ENCODE results near the gene GRIN1. TPM values are rescaled to one million over a fixed set of nuclear protein-coding genes. Genes with fewer than 3 reads are reported as not detected.

GRIN1 gene
- polyA plus RNA-seq, 2 of the 4 experiments (the other 2 are of a cell fraction): 0.13 to 0.45 TPM

GRCh38 chr9:137109250-137110146 lies 29.5 kb upstream of the GRIN1 start:
- CTCF ChIA-PET: interaction anchor here (0.6 to 5.9 kb wide), 9 partner anchors 9 to 218 kb away, joined by 3 to 39 read pairs (median 4); partner anchors contain the start of genes MAN1B1 and SAPCD2
- POLR2A ChIA-PET: no interaction called here
- ATAC-seq (no peak; a peak in 1 of 6 replicates), FAIRE-seq (no peak), DNase-seq (ENCODE audit: low read depth in 1 of 2, low spot score in 1 of 2) (no peak)
- no peak for TF ChIP-seq RFX5 (IDR thresholded peaks at IDR 0.05)
- TF ChIP-seq ZSCAN20 (CRISPR knock-in tag; IDR thresholded peaks at IDR 0.05): no peak
- no peak for TF ChIP-seq CEBPB (IDR thresholded peaks at IDR 0.05)
- 88% methylated on average over 23 of the region's 34 CpGs for WGBS (ENCODE audit: missing lambda C conversion rate)
- Histone ChIP-seq H3K9me3 (no peaks in the 10 kb centered on the region), H3K4me3 (no peak overlapping the region), H3K27ac (no peak overlapping the region), H3K4me2 (no peak overlapping the region), H3K4me1 (no peaks in the 10 kb centered on the region)

GRCh38 chr9:137110147-137110910 lies 28.6 kb upstream of the GRIN1 start:
- 90% methylated on average over 21 of the region's 38 CpGs for WGBS (ENCODE audit: missing lambda C conversion rate)
- FAIRE-seq: no peak
- POLR2A ChIA-PET: no interaction called here

More at GRCh38 chr9:137110147-137110910, 28.6 kb upstream of the GRIN1 start:
- Histone ChIP-seq H3K9me3 (no peaks in the 10 kb centered on the region), H3K4me1 (peaks cover 3% of the 10 kb centered on the region; the same call in 2 of the 3 replicates), H3K4me2 (no peak overlapping the region), H3K4me3 (no peak overlapping the region), H3K27ac (no peak overlapping the region)
- TF ChIP-seq RARB (CRISPR knock-in tag; IDR thresholded peaks at IDR 0.05): no peak
- no peak for TF ChIP-seq CTCF (IDR thresholded peaks at IDR 0.05)
- no peak for TF ChIP-seq FOSL2 (IDR thresholded peaks at IDR 0.05)
- no peak for TF ChIP-seq FOSL2 (CRISPR knock-in tag; IDR thresholded peaks at IDR 0.05)
- no peak for TF ChIP-seq HMGXB4 (CRISPR knock-in tag; IDR thresholded peaks at IDR 0.05; ENCODE audit: borderline replicate concordance)
- TF ChIP-seq HOXB13 (CRISPR knock-in tag; IDR thresholded peaks at IDR 0.05; ENCODE audit: low read depth): no peak
- no peak for TF ChIP-seq NPAS2 (CRISPR knock-in tag; IDR thresholded peaks at IDR 0.05; ENCODE audit: borderline replicate concordance)
- TF ChIP-seq ZC3H11A (IDR thresholded peaks at IDR 0.05): no peak
- TF ChIP-seq POLR2AphosphoS2 (conservative IDR thresholded peaks at IDR 0.05; ENCODE audit: low read length): no peak
- no peak for TF ChIP-seq MYC (IDR thresholded peaks at IDR 0.05; ENCODE audit: borderline replicate concordance, low read length)
- TF ChIP-seq HES2 (IDR thresholded peaks at IDR 0.05): no peak
- no peak for TF ChIP-seq EHMT2 (IDR thresholded peaks at IDR 0.05; ENCODE audit: low read depth)
- TF ChIP-seq RNF2 (IDR thresholded peaks at IDR 0.05; ENCODE audit: borderline replicate concordance, low read depth): no peak
- TF ChIP-seq TP53 (CRISPR knock-in tag; IDR thresholded peaks at IDR 0.05): no peak
- no peak for TF ChIP-seq REST (IDR thresholded peaks at IDR 0.05)
- CTCF ChIA-PET: interaction anchor here (1.0 to 1.4 kb wide), 2 partner anchors 40 to 127 kb away, joined by 3 read pairs; partner anchors contain the start of gene SAPCD2
- no peak for DNase-seq (ENCODE audit: low read depth in 1 of 2, low spot score in 1 of 2)
- no peak for ATAC-seq
